ENCODE measurements around the gene ASCL4. TPM values are rescaled to one million over a fixed set of nuclear protein-coding genes. Genes with fewer than 3 reads are reported as not detected.

Gene ASCL4
- total and polyA plus RNA-seq, 2 of the 13 experiments (the other 11 are each of a cell fraction or from before 2014, with no cell fraction given): not detected

DNA sequence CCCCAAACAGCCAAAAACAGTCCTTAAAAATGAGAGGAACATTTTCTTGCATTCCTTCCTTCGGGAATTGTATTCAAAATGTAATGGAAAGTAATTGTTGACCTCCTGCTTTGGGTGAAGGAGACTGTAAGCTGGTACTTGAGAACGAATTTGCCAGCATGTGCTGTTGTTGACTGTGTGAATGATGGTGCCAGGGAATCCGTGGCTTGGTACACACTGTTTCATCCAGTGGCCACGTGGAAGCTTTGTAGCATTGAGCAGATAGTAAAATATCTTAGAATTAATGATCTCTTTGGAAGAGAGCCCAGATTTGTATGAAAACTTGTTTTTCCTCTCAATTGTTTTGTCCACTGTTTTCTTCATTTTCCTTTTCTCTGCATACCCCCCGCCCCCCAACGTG is 1.7 kb downstream of the ASCL4 start:
- H2AFZ ChIP-seq (ENCODE audit: low read length): no peak overlapping the region
- no peaks in the 10 kb centered on the region for H4K20me1 ChIP-seq (ENCODE audit: insufficient read depth, low read length)
- H3K9me3 ChIP-seq (ENCODE audit: low read length): no peaks in the 10 kb centered on the region
- H3K79me2 ChIP-seq (ENCODE audit: insufficient read depth, low read length): no peaks in the 10 kb centered on the region
- no peaks in the 10 kb centered on the region for H3K36me3 ChIP-seq (replicated peaks in 1 of 2; ENCODE audit: control insufficient read depth in 1 of 2, insufficient read depth in 2 of 2, low read length in 2 of 2)
- no peak overlapping the region for H3K4me3 ChIP-seq (replicated peaks in 1 of 3; ENCODE audit: insufficient read depth in 1 of 3, low read depth in 2 of 3, low read length in 3 of 3)
- H3K4me1 ChIP-seq (ENCODE audit: insufficient read depth, low read length): no peaks in the 10 kb centered on the region; the same call in 1 of the 2 replicates
- H3K4me2 ChIP-seq (ENCODE audit: low read depth, low read length): no peak overlapping the region
- in situ Hi-C loops (cut with HindIII; ENCODE audit: extremely low pct_ligation_motif_present, low pct_unique_long_range_greater_than_20kb): no loop called here
- DNase-seq (ENCODE audit: low spot score): no peak
- no TSS peak for BruUV-seq (replicated peaks)
- 5% methylated on average over 6 of the region's 6 CpGs for WGBS (ENCODE audit: low lambda C conversion rate)
- ChIA-PET CTCF (ENCODE audit: low intra/inter-chr PET ratio, low total read pairs) (no interaction called here), POLR2A (no interaction called here)
- TF ChIP-seq HNF4G (IDR thresholded peaks at IDR 0.05; ENCODE audit: borderline replicate concordance, low read depth, low read length): no peak
- TF ChIP-seq HNF4G (CRISPR knock-in tag; IDR thresholded peaks at IDR 0.05; ENCODE audit: borderline replicate concordance, low read depth): no peak
- TF ChIP-seq NFYB (CRISPR knock-in tag; IDR thresholded peaks at IDR 0.05): no peak
- TF ChIP-seq, protein P1, sequence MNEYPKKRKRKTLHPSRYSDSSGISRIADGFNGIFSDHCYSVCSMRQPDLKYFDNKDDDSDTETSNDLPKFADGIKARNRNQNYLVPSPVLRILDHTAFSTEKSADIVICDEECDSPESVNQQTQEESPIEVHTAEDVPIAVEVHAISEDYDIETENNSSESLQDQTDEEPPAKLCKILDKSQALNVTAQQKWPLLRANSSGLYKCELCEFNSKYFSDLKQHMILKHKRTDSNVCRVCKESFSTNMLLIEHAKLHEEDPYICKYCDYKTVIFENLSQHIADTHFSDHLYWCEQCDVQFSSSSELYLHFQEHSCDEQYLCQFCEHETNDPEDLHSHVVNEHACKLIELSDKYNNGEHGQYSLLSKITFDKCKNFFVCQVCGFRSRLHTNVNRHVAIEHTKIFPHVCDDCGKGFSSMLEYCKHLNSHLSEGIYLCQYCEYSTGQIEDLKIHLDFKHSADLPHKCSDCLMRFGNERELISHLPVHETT (CRISPR knock-in tag; conservative IDR thresholded peaks at IDR 0.05): no peak
- no peak for TF ChIP-seq ZSCAN12 (CRISPR knock-in tag; IDR thresholded peaks at IDR 0.05)
- TF ChIP-seq ZBTB20 (CRISPR knock-in tag; IDR thresholded peaks at IDR 0.05; ENCODE audit: borderline replicate concordance, low read depth): no peak
- no peak for TF ChIP-seq ZSCAN21 (CRISPR knock-in tag; IDR thresholded peaks at IDR 0.05; ENCODE audit: borderline replicate concordance)
- no peak for TF ChIP-seq ZNF343 (CRISPR knock-in tag; IDR thresholded peaks at IDR 0.05)
- TF ChIP-seq, protein P2, sequence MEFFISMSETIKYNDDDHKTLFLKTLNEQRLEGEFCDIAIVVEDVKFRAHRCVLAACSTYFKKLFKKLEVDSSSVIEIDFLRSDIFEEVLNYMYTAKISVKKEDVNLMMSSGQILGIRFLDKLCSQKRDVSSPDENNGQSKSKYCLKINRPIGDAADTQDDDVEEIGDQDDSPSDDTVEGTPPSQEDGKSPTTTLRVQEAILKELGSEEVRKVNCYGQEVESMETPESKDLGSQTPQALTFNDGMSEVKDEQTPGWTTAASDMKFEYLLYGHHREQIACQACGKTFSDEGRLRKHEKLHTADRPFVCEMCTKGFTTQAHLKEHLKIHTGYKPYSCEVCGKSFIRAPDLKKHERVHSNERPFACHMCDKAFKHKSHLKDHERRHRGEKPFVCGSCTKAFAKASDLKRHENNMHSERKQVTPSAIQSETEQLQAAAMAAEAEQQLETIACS (CRISPR knock-in tag; IDR thresholded peaks at IDR 0.05): no peak
- TF ChIP-seq, protein P3, sequence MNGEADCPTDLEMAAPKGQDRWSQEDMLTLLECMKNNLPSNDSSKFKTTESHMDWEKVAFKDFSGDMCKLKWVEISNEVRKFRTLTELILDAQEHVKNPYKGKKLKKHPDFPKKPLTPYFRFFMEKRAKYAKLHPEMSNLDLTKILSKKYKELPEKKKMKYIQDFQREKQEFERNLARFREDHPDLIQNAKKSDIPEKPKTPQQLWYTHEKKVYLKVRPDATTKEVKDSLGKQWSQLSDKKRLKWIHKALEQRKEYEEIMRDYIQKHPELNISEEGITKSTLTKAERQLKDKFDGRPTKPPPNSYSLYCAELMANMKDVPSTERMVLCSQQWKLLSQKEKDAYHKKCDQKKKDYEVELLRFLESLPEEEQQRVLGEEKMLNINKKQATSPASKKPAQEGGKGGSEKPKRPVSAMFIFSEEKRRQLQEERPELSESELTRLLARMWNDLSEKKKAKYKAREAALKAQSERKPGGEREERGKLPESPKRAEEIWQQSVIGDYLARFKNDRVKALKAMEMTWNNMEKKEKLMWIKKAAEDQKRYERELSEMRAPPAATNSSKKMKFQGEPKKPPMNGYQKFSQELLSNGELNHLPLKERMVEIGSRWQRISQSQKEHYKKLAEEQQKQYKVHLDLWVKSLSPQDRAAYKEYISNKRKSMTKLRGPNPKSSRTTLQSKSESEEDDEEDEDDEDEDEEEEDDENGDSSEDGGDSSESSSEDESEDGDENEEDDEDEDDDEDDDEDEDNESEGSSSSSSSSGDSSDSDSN (CRISPR knock-in tag; IDR thresholded peaks at IDR 0.05): no peak
- TF ChIP-seq NFKBIZ (CRISPR knock-in tag; IDR thresholded peaks at IDR 0.05): no peak
- TF ChIP-seq SIX1 (CRISPR knock-in tag; IDR thresholded peaks at IDR 0.05; ENCODE audit: borderline replicate concordance): no peak
- TF ChIP-seq HOXA9 (CRISPR knock-in tag; IDR thresholded peaks at IDR 0.05; ENCODE audit: borderline replicate concordance): no peak
- intact Hi-C loops (cut with micrococcal nuclease; ENCODE audit: unreplicated experiment): no loop called here
- ATAC-seq: no peak
- no peak overlapping the region for H3K27ac ChIP-seq (ENCODE audit: extremely low read length, insufficient read depth, low read length)
- H3K9ac ChIP-seq (ENCODE audit: insufficient read depth, low read depth, low read length): no peak overlapping the region
- H3K27me3 ChIP-seq (ENCODE audit: control insufficient read depth in 1 of 2, insufficient read depth in 2 of 2, low read length in 2 of 2): peaks cover 1 to 37% of the 10 kb centered on the region in 2 experiments
- no peak for FAIRE-seq
